ENCODE results near the gene ACAP3. TPM values are rescaled to one million over a fixed set of nuclear protein-coding genes. Genes with fewer than 3 reads are reported as not detected.

ACAP3 gene, protein sequence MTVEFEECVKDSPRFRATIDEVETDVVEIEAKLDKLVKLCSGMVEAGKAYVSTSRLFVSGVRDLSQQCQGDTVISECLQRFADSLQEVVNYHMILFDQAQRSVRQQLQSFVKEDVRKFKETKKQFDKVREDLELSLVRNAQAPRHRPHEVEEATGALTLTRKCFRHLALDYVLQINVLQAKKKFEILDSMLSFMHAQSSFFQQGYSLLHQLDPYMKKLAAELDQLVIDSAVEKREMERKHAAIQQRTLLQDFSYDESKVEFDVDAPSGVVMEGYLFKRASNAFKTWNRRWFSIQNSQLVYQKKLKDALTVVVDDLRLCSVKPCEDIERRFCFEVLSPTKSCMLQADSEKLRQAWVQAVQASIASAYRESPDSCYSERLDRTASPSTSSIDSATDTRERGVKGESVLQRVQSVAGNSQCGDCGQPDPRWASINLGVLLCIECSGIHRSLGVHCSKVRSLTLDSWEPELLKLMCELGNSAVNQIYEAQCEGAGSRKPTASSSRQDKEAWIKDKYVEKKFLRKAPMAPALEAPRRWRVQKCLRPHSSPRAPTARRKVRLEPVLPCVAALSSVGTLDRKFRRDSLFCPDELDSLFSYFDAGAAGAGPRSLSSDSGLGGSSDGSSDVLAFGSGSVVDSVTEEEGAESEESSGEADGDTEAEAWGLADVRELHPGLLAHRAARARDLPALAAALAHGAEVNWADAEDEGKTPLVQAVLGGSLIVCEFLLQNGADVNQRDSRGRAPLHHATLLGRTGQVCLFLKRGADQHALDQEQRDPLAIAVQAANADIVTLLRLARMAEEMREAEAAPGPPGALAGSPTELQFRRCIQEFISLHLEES
- polyA plus RNA-seq (ENCODE audit: insufficient read length in 3 of 3), result 10 to 100 TPM; 22.4 to 39.1 (median 38.3) TPM
- long read RNA-seq, donor 1, result 0 reads
- long read RNA-seq, donor 2, partial matches to known transcripts, result 8 of 8 reads
- long read RNA-seq, donor 2, other reads (novel, unspliced or antisense), result 0 of 8 reads
- long read RNA-seq, donor 3, result 0 reads
- long read RNA-seq, donor 4, partial matches to known transcripts, result 0 of 14 reads
- long read RNA-seq, donor 4, other reads (novel, unspliced or antisense), result 13 of 14 reads
- long read RNA-seq, donor 5, result 0 reads
- long read RNA-seq, donor 6, partial matches to known transcripts, result 15 of 15 reads
- long read RNA-seq, donor 6, other reads (novel, unspliced or antisense), result 0 of 15 reads
- long read RNA-seq, donor 7, result 0 reads
- long read RNA-seq, donor 8, result 0 reads
- long read RNA-seq, donor 9, partial matches to known transcripts, result 0 of 1 reads
- long read RNA-seq, donor 9, other reads (novel, unspliced or antisense), result 0 of 1 reads
- long read RNA-seq, donor 10, partial matches to known transcripts, result 10 of 17 reads
- long read RNA-seq, donor 10, other reads (novel, unspliced or antisense), result 6 of 17 reads
- long read RNA-seq, donor 11, result 0 reads
- long read RNA-seq, donor 12, result 0 reads
- long read RNA-seq, donor 13, partial matches to known transcripts, result 26 of 35 reads
- long read RNA-seq, donor 13, other reads (novel, unspliced or antisense), result 8 of 35 reads
- long read RNA-seq, donor 14, partial matches to known transcripts, result 0 of 7 reads
- long read RNA-seq, donor 14, other reads (novel, unspliced or antisense), result 6 of 7 reads
- long read RNA-seq, donor 15, result 0 reads
- long read RNA-seq, donor 16, partial matches to known transcripts, result 6 of 7 reads
- long read RNA-seq, donor 16, other reads (novel, unspliced or antisense), result 0 of 7 reads

DNA sequence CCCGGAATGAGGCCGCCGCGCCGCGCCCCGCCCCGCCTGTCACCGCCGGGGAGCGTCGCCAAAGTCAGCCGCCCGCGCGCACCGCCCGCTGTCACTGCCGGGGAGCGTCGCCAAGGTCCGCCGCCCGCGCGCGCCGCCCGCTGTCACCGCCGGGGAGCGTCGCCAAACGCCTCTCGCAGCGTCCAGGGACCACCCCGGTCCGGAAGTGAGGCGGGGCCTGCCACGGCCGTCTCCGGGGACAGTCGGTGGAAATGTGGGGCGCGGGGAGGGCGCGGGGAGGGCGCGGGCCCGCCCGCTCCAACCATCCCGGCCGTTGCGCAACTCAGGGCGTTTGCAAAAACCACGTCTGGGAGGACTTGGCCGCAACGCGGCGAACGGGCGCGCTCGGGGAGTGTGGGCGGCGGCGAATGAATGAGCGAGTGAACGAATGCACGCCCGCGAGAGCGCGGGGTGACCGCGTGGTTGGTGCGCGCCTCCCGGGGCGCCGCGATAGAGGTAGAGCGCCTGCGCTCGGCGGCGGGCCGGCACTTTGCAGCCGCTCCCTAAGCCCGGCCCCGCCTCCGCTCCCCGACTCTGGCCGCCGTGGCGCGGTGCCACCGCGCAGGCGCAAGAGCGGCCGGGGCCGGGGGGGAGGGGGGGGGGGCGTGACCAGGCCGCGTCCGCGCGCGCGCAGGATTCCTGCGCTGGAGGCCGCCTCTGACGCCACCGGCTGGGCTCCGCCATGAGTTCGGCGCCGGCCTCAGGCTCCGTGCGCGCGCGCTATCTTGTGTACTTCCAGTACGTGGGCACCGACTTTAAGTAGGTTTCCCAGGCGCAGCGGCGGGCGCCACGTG lies at the start of gene ACAP3, which contains the start of gene PUSL1:
TSS of gene ACAP3 (minus strand) at position 8 of the 833 bp plus-strand sequence. CDS start 115 bp downstream, outside the sequence.
TSS of gene PUSL1 (plus strand) at position 675 of the 833 bp plus-strand sequence. CDS start at position 722, 47 bp downstream.
- peak in 10 of 11 donors; percentile 65 to 86 (median 82) for DNase-seq (ENCODE audit: extremely low read depth in 1 of 11, low read depth in 9 of 11, low spot score in 4 of 11)

DNA sequence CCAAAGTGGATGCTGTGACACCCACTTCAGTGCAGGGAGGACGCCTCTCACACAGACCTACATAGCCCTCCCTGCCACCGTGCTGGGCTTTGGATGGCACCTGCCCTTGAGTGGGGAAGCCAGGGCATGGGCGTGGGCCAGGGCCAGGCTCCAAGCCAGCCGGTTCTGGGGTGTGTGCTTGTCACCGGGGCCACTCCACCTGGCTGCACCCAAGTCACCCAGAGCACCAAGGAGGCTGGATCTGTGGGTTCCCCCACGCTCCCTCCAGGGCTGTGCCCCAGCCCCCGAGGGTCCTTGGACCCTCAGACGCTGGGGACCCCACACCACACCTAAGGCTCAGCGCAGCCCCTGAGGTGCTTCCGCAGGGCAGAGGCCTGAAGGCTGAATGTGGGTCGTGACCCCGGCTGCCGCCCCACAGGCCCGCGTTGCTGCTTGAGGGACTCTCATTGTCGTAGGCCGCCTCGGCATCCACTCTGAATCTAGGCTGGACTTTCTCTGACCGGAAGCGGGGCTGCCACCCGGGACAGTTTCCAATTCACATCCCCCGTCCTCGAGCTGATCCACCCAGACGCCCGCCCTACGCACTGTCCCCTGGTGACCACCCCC lies 49.2 kb upstream of the ACAP3 start:
- DNase-seq (ENCODE audit: extremely low read depth in 1 of 11, low read depth in 9 of 11, low spot score in 4 of 11), result no peak

DNA sequence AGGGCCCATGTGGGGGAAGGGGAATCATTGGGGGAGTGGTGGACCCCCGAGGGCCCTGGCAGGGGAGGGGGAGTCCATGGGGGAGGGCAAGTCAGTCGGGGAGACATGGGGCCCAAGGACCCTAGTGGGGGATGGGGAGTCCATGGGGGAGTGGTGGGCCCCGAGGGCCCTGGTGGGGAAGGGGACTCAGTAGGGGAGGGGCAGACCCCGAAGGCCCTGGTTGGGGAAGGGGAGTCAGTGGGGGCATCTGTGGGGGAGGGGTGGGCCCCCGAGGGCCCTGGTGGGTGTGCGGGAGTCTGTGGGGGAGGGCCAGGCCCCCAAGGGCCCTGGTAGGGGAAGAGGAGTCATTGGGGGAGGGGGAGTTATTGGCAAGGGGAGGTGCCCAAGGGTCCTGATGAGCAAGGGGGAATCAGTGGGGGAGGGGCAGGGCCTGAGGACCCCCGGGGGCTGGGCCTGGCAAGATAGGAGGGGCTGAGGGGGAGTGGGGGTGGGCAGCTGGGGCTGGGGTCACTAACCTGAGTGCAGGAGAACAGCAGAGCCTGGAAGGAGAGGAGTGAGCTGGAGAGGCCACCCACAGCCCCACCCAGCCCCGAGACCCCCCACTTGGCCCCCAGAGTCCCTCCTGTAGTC lies 48.6 kb upstream of the ACAP3 start:
- DNase-seq (ENCODE audit: extremely low read depth in 1 of 11, low read depth in 9 of 11, low spot score in 4 of 11), result no peak

DNA sequence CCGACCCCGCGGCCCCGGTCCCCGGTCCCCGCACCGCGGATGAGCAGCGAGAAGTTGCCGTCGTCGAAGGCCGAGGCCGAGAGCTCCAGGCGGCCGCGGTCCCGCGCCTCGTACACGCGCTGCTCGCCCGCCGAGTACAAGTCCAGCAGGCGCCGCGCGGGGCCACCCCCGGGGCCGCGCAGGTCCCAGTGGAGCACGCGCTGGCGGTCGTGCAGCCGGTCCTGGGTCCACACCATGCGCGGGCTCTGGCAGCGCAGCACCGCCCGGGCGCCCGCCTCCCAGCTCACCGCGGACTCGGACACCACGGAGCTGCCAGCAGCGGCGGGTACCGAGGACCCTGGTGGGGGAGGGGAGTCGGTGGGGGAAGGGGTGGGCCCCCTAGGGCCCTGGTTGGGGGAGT lies 47.7 kb upstream of the ACAP3 start:
- DNase-seq (ENCODE audit: extremely low read depth in 1 of 11, low read depth in 9 of 11, low spot score in 4 of 11), result peak in 1 of 11 donors; percentile 51

DNA sequence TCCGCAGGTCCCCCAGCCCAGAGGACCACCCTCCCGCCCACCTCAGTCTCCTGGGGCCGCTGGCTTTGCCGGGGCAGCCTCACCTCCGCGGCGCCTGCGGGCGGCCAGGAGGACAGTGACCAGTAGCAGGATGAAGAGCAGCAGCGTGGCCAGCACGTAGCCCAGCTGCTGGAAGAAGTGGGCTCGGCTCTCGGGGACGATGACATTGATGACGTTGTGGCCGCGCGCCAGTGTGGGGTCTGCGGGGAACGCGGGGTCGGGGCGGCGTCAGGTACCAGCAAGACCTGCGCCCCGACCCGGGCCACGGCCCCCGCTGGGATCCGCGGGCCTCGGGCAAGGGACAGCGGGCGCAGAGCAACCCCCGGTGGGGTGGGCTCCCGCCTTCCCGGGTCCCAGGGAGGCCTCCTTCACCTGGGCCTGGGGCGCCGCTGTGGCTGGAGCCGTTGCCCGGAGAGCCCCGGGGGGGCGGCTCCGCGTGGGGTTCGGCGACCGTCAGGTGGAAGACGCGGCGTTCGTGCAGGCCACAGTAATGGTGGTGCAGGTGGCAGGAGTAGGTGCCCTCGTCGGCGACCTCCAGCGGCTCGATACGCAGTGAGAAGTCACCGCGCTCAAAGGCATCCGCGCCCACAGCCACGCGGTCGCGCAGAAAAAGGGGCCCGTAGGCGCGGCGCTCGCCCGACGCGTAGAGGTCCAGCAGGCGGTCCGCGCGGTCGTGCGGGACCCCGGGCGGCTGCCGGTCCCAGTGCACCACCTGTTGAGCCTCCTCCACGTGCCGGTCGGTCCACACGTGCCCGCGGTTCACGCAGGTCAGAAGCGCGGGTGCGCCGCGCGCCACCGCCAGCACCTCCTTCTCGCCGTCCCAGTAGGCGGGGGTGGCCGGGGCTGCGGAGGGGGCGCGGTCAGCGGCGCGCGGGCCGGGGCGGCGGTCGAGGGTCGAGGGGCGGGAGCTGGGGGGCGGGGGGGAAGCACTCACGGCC lies 46.8 kb upstream of the ACAP3 start:
- DNase-seq (ENCODE audit: extremely low read depth in 1 of 11, low read depth in 9 of 11, low spot score in 4 of 11), result no peak

DNA sequence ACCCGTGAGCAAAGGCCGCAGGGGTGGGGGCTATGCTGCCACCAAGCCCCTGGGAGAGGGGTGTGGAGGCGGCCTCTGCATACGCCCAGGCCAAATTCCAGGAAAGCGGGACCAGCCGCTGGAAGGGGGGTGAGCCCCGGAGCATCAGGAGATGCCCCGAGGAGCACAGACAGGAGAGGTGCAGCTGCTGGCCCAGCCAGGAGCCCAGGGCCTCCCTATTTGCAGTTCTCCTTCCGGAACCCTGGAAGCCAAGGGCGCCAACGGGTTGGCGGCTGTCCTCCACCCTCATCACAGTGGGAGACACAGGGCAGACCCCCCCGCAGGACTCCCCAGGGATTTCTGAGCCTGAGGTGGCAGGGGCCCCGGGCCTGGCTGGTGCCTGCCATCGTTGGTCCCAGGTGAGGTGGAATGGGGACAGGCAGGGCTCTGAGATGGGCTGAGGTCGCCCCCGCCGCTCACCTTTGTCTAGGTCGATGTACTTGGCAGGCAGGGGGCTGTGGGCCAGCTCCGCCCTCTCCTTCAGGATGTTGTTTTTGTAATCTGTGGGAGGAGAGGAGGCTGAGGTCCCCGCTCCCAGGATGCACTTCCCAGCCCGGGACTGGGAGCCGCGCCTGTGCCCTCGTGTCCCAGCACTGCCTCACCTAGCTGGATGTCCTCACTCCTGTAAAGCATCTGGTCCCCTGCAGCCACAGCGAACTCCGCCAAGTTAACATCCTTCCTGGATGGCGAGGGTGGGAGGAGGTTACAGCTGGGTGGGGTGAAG lies 45.8 kb upstream of the ACAP3 start:
- no peak for DNase-seq (ENCODE audit: extremely low read depth in 1 of 11, low read depth in 9 of 11, low spot score in 4 of 11)

DNA sequence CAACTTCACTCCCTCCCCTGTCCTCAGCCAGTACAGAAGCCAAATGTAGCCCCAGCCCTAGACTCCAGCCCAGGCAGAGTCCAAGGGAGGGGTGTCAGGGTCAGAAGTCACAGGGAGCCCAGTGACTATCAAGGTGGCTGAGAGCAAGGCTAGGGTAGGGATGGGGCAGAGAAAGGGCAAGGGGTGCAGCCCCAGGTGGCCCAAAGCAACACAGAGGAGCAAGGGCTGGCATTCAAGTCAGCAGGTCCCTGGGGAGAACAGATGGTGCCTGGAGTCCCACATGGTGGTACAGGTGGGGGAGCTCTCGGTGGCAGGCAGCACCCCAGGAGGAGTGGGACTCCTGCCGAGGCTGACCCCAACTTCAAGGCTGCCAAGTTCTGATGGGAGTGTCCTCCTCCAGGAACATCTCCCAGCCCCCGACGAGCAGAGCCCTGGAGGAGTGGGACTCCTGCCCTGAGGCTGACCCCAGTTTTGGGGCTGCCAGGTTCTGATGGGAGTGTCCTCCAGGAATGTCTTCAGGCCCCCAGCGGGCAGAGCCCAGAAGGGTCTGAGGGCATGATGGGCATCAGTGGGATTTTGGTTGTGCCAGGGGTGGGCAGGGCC lies 45.2 kb upstream of the ACAP3 start:
- no peak for DNase-seq (ENCODE audit: extremely low read depth in 1 of 11, low read depth in 9 of 11, low spot score in 4 of 11)

DNA sequence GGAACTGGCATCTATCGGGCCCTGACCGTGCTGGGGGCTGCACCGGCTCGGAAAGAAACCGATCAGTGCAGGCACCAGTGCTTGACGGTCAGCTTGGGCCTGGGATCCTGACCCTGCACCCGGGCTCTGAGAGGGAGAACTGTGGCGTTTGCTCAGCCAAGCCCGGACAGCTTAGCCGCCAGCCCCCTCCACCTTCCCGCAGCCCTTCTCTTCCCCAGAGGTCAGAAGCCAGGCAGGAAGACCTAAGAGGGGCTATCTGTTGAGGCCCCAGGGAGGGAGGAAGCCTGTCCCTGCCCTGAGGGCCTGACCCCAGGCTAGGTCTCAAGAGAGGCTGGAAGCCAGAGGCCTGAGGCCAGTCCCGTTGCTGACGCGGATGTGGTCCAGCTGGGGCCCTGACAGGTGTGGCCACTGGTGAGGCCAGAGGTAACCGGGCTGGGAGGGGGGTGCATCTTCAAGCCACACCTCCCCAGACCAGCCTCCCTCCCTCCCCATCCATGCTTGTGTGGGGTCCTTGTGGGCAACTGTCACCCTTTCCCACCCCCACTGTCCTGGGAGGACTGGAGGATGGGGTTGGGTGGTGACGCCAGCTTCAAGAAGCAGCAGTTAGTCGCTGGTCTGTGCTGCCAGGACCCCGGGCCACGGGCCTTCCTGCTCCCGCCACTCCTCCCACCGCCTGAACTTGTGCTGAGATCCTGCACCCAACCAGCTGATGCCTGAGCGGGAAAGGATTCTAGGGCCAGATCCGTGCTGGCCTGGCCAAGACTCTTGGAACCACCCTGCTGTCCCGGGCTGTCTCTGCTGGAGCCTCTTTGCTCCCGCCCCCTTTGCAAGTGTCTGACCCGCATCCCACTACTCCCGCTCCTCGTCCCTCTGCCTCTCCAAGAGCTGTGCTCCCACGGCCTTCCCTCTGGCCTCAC lies 44.0 kb upstream of the ACAP3 start:
- DNase-seq (ENCODE audit: extremely low read depth in 1 of 11, low read depth in 9 of 11, low spot score in 4 of 11), result no peak

DNA sequence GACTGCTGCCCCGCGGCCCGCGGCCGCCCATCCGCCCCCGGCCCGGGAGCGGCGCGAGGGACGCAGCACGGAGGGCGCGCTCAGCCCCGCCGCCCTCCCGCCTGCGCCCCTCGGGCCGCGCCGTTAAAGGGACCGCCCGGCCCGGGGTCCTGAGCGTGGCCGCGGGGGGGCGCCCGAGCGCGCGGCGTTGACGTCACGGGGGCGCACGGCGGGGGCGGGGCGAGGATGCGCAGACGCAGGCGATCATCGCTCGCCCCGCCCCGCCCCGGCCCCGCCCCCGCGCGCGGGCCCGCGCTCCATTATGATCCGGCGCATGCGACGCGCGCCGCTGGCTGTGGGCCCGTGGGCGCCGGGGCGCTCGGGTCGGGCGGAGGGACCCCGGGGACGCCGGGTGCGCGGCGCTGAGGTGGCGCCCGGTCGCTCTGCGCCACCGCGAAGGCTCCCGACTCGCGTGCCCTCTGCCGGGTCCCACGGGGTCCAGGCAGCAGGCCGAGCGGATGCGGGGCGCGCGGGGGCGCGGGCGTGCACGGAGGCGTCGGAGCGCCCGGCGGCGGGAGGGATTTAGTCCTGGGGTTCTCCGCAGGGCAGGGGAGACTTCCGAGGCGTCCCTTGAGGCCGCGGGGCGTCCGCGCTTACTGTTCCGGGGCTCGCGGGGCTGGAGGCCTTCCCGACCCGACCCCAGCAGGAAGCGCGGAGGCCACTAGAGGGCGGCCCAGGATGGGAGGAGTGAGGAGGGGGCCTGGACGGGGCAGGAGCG lies 41.7 kb upstream of the ACAP3 start, which contains the start of gene DVL1:
TSS of gene DVL1 (minus strand) at position 163 of the 757 bp plus-strand sequence. CDS start 353 bp downstream, outside the sequence.
- DNase-seq (ENCODE audit: extremely low read depth in 1 of 11, low read depth in 9 of 11, low spot score in 4 of 11), result peak in 4 of 11 donors; percentile 61 to 71 (median 68)

DNA sequence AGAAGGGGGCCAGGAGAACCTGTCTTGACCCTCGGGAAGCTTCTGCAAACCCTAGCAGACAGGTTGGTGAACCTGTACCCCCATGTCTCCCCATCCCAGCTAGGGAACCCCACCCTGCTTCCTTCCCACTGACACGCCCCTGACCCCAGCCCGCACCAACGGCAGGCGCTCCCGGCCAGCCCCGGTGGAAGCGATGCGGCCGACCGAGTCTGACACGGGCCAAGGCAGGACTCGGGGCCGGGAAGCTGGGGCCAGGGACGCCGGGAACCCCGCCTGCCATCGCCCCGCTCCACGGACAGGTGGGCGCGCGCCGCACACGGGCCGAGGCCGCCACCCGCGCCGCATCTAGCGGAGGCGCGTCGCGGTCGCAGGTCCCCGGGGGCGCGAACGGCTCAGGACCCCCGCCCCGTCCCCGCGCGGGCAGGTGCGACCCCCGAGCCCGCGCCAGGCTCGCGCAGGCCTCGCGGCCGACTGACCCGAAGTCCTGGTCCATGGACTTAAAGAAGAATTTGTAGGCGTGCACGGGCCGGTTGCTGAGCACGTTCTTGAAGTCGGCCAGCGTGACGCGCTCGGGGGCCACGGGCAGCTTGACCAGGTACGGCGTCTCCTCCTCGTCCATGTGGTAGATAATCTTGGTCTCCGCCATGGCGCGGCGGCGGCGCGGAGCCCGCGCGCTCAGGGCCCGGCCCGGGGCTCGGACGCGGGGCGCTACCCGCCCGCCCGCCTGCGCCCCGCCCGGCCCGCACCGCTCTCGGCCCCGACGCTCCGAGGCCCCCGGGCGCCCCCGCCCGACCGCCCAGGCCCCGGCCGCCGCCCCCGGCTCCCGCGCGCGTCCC lies 40.9 kb upstream of the ACAP3 start:
- no peak for DNase-seq (ENCODE audit: extremely low read depth in 1 of 11, low read depth in 9 of 11, low spot score in 4 of 11)

DNA sequence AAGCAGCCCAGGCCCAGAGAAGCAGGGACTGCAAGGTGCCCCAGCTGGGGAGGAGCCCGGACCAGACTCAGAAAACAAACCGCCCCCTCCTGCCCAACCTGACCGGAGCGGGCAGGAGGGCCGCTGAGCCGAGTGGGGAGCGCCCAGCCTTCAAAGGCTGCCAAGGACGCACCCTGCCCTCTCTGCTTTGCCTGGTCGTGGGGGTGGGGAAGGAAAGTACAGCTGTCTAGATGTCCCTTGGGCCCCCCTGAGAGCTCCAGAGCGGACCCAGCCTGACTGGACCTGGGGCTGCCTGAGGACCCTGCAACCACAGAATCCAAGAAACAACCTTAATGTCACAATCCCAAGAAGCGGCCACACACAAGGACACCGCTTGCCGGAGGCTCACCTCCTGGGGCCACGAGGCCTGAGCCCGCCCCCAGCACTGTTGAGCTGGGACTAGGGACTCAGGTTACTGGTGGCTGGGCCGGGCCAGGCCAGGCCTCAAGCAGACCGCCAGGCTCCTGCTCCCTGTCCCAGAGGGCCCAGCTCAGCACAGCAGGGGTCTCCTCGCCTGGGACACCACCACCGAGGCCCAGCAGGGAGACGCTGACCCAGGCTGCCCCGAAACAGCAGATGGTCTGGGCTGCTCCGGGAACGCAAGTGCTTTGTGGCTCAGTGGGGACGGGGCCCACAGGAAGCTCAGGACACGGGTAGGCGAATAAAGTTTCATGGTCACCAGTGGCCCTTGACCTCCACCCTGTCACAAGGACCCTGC lies 40.1 kb upstream of the ACAP3 start:
- no peak for DNase-seq (ENCODE audit: extremely low read depth in 1 of 11, low read depth in 9 of 11, low spot score in 4 of 11)
